Stimulated activated CD8-positive, alpha-beta memory T cell treated with anti-CD3 and anti-CD28 coated beads, Interleukin-7, amount 100 ng/mL, for 1 hour (primary cell): ENCODE results near the gene PI4KA.
A peak's percentile ranks its signal among the peaks of the same experiment; 100 is the strongest.
"Not testable (repeated sequence)": the region's sequence is repeated elsewhere in the genome, so short reads cannot be mapped to it uniquely, and the experiment has no call there.

Experiments
- DNase-seq, 2 donors: peaks; one replicate each; pipeline ENCODE4 v3.0.0-alpha.2; 2020; ENCODE audit warnings: low read depth in 2 of 2

Gene PI4KA

GRCh38 chr22:20858615-20859416 is at the start of gene PI4KA, which contains the start of gene SNAP29:
TSS of gene PI4KA (minus strand) at chr22:20858811. CDS start at chr22:20858725, 86 bp downstream.
TSS of gene SNAP29 (plus strand) at chr22:20859007. CDS start at chr22:20859111, 104 bp downstream.
- peak; percentile 95 to 96 for DNase-seq

- DNase-seq = no peak
These were observed 47.8 kb upstream of the PI4KA start for GRCh38 chr22:20906387-20906767.

- no peak for DNase-seq
These were observed 47.1 kb upstream of the PI4KA start for GRCh38 chr22:20905415-20906386.

DNA sequence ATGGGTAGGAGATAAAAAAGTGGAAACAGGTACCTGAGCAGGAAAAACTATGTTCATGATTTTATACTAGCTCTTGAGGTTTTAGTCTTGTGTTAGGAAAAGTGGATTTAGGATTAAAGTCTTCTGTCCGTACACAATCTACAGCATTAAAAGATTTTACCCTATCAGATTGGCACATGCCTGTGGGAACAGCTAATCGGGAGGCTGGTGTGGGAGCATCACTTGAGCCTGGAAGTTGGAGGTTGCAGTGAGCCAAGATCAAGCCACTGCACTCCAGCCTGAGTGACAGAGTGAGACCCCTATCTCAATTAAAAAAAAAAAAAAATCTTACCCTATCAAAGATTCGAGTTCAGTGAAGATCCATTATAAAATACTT is 46.4 kb upstream of the PI4KA start:
- no peak for DNase-seq

- DNase-seq = no peak
These were observed 45.7 kb upstream of the PI4KA start for GRCh38 chr22:20904008-20904979.

DNA sequence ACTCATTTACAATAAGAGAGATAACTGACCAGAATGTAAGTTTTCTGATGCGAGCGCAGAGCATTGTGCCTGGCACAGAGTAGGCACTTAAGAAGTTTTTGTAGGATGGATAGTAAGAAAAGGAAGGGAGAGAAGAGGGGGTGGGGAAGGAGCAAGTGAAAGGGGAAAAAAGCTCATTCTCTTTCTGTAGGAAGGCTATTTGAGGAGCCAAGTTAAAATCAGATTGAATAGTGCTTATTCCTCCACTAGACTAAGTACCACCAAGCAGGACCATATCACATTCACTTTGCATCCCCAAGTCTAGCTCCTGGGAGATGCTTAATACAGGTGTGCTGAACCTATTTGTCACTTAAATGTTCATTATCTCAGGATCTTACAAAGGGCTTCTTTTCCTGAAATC is 44.5 kb upstream of the PI4KA start:
- no peak for DNase-seq

DNA sequence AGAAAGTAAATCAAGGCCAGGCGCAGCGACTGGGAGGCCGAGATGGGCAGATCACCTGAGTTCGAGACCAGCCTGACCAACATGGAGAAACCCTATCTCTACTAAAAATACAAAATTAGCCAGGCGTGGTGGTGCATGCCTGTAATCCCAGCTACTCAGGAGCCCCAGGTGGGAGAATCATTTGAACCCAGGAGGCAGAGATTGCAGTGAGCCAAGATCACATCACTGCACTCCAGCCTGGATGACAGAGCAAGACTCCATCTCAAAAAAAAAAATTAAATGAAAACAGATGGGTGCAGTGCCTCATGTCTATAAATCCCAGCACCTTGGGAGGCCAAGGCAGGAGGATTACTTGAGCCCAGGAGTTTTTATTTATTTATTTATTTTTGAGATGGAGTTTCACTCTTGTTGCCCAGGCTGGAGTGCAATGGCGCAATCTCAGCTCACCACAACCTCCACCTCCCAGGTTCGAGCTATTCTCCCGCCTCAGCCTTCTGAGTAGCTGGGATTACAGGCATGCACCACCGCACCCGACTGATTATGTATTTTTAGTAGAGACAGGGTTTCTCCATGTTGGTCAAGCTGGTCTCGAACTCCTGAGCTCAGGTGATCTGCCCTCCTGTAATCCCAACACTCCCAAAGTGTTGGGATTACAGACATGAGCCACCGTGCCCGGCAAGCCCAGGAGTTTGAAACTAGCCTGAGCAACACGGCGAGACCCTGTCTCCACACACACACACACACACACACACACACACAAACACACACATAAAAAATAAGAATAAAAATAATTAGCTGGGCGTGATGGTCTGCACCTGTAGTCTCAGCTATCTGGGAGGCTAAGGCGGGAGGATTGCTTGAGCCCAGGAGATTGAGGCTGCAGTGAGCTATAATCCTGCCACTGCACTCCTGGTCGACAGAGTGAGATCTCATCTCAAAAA is 42.8 kb upstream of the PI4KA start:
- DNase-seq = not testable (repeated sequence)

DNA sequence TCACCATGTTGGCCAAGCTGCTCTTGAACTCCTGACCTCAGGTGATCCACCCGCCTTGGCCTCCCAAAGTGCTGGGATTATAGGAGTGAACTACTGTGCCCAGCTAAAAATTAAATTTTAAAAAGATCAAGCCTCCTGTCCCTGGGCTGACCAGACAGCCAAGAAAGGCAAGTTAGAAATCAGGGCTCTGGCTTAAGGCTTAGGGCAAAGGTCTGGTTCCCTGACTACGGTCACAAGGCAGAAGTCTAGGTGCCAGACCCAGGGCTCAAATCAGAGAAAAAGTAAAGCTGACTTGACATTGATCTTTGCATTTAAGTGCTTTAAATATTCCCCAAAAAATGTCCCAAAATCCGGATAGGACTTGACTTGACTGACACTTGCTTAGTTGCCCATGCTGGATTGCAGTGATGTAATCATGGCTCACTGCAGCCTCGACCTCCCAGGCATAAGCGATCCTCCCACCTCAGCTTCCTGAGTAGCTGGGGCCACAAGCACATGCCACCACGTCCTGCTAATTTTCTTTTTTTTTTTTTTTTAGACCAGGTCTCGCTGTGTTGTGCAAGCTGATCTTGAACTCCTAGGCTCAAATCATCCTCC is 41.3 kb upstream of the PI4KA start:
- no peak for DNase-seq

DNA sequence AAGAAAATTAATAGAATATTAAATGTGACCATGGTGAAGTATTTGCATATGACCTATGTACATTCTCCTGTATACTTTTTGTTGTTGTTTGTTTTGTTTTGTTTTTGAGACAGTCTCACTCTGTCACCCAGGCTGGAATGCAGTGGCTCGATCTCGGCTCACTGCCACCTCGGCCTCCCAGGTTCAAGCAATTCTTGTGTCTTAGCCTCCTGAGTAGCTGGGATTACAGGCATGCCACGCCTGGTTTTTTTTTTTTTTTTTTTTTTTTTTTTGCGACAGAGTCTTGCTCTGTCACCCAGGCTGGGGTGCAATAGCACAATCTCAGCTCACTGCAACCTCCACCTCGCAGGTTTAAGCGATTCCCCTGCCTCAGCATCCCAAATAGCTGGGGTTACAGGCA is 39.1 kb upstream of the PI4KA start:
- not testable (repeated sequence) for DNase-seq

GRCh38 chr22:20890975-20891374 is 32.4 kb upstream of the PI4KA start:
- DNase-seq = no peak

DNA sequence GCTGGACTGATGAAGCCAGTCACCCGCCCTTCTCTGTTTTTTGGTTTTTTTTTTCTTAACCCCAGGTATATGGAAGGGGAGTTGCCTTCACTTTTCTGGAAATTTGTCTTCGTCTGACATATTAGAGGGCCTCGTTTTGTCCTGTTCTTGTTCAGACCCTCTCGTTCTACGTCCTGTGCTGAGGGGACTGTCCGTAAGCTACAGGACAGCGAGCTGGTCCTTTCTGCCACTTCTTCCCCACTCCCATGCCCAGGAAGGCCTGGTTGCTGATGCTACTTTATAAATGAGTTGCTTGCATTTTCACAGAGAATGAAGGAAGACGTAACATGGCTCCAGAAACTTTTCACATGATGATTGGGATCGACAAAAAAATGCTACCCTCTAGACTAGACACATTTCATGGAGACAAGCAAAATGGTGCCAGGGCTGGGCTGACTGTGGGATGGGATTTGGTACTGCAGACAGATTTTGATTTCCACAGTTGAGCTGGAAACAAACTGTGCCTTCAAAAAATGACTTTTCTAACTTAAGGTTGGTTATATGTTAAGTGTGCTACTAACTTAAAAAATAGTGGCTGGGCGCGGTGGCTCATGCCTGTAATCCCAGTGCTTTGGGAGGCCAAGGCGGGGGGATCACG is 31.4 kb upstream of the PI4KA start:
- no peak for DNase-seq

GRCh38 chr22:20889025-20889704 is 30.6 kb upstream of the PI4KA start:
- no peak for DNase-seq

GRCh38 chr22:20887375-20887774 is 28.8 kb upstream of the PI4KA start:
- no peak for DNase-seq

GRCh38 chr22:20885557-20886323 is 27.1 kb upstream of the PI4KA start:
- DNase-seq = peak in 1 of 2 donors; percentile 18

GRCh38 chr22:20885017-20885556 is 26.5 kb upstream of the PI4KA start:
- DNase-seq = no peak

GRCh38 chr22:20884454-20884853 is 25.8 kb upstream of the PI4KA start:
- DNase-seq = no peak

- no peak for DNase-seq
These were observed 24.2 kb upstream of the PI4KA start for GRCh38 chr22:20882855-20883254.
